CD4-positive, alpha-beta T cell treated with Interferon gamma for 1 hour (primary cell): ENCODE results near the gene MRPL45.

Experiments
- DNase-seq: peaks from one replicate; pipeline ENCODE4 v3.0.0-alpha.2; 2020

Gene MRPL45

DNA sequence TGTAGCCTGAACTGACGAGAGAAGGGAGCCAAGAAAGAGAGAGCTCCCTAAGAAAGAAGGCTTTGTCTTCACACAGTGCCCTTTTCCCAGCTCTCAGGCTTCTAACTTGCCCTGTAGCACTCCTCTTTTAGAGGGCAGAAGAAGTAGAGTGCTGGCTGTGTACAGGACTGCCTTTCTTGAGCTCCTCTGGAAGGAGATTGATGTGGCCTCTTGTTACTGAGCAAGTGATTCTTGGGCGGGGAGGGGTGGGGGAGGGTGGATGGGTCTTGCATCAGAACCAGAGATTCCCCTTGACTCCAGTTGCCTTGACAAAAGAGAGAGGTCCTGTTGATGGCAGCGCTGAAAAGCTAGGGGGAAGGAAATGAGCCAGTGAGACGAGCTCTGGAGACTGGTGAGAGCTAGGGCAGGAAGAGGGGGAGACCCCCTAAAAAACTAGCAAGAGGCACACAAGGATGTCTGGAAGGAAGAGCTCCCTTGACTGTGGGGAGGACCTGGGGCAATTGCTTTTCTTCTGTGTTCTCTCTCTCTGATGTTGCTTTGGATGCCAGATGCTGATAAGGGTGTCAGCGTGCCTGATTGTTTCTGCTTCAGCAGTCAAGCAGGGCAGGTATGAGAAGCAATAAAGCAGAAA, 28.4 kb downstream of the MRPL45 start:
- DNase-seq, result no peak

DNA sequence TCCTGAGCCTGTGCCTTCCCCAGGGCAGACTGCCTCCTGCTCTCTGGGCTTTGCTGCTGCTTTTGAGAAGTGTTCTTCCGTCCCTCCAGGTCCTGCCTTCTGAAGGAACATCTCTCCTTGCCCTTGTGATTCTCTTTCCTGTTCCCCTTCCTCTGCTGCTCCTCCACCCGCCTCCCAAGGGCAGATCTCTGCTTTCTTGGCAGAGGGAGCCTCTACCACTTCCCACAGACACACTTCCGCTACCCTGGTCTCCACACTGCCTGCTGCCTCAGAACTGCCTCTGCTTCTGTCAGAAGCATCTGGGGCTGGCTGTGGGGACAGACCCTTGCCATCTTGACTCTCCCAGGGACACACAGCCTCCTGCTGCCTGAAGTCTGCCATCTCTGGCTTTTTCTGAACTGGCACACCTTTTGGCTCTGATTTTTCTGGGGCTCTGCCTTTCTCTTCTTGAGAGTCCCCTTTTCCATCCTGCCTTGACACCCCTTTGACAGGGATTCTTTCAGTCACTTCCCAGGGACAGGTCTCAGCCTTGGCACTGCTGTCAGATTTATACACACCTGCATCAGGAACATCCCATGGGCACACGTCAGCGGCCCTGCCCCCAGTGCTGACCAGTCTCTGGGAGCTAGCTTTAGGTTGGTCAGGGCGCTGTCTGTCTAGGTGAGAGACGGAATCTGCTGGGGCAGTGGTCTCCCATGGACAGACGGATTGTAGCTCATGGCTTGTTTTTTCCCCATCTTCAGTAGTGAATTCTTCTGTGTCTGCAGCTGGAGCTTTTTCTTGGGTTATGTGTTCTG, 30.2 kb downstream of the MRPL45 start:
- DNase-seq, result peak; percentile 25

DNA sequence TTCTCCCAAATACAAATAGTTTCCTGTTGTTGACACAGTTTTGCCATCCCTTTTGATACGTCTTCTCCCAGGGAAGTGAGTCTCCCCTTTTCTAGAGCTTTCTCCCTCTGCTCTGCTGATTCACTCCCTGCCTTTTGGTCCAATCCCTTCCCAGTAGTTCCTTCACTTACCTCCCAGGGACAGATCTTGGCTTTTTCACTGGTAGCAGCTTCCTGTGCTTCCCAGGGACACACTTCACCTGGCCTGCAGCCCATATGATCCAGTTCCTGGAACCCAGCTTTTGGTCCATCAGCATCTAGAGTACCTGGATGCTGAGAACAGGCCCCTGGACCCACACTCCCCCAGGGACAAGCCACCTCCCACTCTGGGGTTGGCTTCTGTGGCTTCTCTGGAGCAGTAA, 31.0 kb downstream of the MRPL45 start:
- DNase-seq, result no peak

DNA sequence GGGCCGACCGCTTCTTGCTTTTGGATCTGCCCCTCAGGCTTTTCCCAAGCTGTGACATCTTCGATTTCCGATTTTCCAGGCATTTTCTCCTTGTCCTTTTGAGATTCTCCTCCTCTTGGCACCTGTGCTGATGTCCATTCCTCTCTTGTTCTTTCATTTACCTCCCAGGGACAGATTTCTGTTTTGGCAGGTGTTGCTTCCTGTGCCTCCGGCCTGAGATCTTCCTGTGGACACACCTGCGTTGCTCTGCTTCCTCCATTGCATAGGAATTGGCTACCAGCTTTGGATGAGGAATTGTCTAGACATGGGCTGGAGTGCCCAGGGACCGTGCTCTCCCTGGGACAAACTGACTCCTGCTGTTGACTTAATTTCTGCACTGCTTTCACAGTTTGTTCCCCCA, 31.7 kb downstream of the MRPL45 start:
- DNase-seq, result no peak

DNA sequence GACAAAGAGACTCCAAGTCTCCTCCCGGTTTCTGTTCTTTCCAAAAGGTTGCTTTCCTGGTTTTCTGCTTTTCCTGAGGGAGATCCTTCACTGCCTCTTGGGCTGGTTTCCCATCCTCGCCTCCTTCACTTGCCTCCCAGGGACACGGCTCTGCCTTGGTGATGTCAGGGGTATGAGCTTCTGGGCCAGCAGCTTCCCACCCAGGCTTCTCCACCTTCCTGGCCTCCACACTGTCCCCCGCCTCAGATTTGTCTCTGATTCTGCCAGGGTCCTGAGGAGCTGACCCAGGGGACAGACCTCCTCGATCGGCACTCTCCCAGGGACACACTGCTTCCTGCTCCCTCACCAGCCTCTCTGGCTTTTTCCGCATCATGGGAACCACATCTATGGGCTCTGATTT, 32.3 kb downstream of the MRPL45 start:
- no peak for DNase-seq

DNA sequence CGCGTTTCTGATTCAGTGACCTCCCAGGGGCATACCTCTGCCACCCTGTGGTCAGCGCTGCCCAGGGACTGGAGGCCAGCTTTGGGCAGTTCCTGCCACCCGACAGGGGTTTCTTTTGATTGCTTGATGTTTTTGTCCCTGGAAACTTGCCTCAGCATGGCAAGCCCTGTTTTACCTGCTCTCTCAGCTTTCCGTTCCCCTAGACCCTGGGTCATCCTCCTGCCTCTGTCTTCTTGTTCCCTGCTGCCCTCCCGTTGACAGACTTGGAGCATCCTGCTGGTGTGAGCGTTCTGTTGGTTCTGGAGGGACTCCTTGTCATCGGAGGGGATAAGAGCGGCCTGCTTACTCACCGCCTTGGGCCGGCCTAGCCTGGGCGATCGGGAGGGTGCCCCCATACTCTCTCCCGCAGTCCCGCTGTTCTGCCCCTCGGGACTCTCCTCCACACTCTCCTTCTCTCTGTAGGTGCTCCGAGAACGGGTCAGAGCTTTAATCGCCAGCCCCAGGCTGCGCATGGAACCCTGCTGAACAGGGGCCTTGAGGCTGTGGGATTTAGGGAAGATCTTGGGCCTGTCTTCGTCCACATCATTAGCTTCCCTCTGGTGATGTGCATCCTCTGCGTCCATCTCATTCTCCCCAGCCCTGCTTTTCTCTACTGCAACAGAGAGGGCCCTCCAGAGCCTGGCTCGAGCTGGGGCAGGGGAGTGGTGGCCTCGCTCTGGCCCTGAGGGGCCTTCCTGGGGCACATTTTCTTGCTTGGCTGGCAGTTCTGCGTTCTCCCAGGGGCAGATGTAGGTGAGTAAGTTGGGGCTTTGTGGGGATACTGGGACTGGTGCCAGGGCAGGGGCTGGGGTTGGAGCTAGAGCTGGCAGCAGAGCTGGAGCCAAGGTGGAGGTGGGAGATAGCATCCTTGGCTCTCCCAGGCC, 33.1 kb downstream of the MRPL45 start:
- no peak for DNase-seq

DNA sequence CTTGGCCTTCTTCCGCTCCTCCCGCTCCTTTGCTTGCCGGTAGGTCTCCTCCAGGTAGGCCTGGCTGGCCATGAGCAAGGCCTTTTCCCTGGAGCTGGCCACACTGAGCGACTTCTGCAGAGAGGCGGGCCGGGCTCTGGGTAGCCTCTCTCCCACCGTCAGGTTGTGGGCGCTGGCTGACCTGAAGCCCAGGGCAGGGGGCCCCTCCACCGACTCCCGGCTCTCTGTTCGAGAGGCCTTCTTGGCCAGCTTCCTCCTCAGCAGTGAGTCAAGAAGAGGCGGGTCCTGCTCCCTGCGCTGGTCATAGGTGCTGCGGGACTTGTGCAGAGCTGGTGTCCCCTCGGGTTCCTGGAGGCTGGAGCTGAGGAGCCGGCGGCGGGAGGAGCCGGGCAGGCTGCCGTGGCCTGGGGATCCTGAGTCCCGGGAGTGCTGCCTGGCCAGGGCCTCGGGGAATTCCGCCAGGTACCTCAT, 34.0 kb downstream of the MRPL45 start:
- no peak for DNase-seq

DNA sequence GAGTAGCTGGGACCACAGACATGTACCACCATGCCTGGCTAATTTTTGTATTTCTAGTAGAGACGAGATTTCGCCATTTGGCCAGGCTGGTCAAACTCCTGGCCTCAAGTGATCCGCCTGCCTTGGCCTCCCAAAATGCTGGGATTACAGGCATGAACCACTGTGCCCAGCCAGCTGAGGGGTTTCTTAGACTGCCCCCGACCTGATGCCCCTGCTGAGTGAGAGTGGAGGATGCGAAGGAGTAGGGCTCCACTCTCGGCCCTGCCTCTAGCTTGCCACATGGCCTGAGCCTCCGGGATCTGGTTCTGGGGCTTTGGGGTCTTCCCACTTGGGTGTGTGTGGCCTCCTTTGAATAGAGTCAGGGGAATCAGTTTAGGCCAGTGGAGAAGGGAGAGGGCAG, 35.8 kb downstream of the MRPL45 start:
- DNase-seq, result no peak

DNA sequence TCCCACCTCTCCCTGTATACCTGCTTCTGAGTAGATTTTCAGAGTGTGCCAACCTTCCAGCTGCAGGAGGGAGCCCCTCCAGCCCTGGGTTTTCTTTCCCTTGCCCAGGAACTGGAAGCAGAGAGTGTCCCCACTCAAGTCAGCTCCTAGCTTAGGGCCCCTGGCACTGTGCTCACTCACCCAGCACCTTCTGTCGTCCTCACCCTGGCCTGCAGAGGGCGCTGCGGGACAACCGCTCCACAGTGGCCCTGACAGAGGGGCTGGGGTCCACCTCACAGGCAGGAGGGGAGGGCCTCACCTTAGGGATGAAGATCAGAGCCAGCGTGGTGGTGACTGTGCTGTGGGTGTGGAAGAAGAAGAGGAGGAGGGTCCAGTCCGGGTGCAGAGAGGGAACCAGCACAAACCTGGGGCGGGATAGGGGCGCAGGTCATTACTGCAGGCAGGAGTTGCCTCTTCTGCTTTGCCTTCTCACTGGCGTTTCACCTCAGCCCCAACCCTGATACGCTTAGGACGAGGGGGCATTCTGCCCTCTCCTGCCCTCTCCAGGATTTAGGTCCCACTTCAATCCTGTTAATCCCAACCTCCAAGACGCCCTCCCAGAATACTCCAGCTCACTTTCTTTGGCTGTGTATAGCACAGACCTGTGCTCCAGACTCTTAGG, 36.8 kb downstream of the MRPL45 start:
- no peak for DNase-seq

DNA sequence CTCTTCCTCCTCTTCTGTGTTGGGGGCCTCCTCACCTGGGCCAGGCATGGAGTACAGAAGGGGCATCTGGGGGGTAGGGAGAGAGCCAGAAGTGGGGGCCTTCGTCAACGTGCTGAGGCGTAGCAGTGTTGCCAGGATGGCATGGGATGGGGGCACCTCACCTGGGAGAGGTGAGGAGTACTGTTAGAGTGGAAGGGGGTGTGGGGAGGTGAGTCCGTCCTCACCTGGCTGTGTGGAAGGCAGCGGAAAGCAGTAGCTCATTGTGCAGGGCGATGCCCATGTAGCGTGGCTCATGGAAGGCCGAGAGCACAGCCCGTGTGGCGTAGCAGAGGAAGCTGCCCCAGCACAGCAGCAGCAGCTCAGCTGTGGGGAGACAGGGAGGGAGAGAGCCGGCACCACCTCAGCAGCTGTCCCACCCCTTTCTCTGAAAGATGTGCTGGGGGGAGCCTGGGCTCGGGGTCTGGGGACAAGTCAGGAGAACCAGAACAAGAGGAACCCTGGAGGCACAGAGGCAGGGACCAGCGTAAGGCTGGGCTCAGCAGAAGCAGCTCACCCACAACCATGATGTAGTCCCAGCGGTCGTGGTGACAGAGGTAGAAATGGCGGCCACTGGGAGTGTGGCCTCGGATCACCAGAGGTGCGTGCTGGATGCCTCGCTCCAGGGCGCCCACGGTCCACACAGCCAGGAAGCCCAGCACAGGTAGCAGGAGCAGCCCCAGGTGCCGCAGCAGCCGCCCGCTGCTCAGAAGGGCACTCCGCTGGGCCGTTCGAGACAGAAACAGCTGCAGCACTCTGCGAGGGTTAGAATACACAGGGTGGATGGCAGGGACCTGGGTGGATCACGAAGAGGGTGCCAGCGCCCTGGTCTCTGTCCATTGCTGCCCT, 37.8 kb downstream of the MRPL45 start:
- no peak for DNase-seq

DNA sequence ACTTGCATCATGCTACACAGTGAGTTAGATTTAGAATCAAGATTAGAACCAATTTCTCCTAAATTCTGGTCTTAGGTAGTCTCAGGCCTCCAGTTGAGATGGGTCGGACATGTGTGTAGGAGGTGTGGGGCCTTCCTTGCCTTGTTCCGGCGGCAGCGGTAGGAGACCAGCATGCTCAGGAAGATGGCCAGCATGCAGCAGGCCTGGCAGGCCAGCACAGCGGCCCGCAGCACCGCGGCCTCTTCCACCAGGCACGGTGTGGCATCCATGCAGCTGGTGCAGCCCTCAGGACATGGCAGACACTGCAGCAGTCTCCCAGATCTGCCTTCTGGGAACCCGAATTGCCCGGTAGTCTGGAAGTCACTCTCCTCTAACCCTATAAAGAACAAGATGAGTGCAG, 39.9 kb downstream of the MRPL45 start:
- no peak for DNase-seq

DNA sequence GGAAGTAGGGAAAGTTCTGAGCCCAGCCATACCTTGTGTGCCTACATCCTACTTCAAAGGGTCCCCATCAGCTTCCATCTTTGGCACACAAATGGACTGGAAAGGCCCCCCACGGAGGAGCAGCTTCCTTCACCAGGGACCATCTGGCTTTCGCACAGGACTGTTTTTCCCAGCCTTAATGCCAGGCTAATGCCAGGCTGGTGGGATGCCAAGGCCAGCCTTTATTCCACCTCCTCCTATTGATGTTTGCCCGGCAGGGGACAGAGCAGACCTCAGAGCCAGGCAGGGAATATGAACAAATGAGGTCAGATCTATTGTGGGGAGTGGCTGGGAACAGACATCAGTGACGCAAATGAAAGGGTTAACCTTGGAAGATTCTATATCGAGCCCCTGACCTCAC, 41.1 kb downstream of the MRPL45 start:
- DNase-seq, result no peak

DNA sequence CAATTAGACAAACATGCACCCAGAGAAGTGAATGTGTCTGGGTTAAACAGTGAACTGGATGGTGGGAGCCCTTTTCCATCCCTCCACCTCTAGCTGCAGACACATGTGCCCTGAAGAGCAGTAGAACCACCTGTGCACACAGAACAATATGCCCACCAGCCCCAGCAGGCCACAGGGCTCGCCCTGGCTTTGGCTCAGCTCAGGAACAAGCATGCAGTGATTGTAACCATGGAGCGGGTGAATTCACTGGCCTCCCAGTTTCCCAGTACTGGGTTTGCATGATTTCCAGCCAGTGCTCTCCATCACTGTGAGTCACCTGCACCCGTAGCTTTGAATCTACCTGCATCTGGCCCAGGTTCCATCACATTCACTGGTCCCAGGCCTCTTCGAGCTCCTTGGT, 41.6 kb downstream of the MRPL45 start:
- DNase-seq, result no peak

DNA sequence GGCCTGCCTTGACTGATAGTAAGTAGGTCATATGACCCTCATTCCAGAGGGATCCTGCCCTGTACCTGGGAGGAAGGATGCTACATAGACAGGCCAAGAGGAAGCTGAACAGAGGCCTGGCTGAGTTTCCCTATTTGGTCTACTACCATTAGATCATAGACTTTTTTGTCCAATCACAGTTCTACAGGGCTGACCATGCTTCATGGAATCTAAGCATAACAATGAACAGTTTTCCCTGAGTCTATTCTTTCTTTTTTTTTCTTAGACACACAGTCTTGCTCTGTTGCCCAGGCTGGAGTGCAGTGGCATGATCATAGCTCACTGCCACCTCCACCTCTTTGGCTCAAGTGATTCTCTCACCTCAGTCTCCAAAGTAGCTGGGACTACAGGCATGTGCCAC, 42.9 kb downstream of the MRPL45 start:
- no peak for DNase-seq

DNA sequence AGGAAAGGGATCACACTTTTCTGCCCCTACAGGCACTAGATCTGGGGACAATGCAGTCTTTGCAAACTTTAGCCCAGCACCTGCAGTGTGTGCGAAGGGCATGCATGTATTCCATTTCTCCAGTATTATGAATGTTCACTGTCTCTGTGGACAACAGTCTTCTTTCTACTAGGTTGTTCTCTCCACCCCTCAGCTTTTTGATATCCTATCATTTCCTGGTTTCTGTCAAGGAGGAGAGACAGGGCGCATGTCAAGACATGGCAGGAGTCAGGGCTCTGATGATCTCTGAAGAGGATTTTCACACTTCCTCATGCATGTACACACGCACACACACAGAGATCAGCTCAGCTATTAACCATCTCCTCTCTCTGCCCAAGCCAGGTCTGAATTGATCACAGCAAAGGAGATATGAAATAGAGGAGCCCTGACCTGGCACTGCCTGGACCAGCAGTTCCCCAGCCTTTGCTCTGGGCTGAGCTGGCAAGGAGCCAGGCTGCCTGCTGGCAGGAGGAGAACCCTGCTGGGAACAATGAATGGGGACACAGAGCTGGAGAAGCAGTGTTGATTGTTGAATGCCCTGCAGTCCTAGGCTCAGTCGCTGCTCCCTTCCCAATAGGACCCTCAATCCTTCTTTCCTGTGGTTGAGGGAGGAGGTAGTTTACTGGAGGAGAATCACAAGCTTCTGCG, 44.2 kb downstream of the MRPL45 start:
- no peak for DNase-seq

DNA sequence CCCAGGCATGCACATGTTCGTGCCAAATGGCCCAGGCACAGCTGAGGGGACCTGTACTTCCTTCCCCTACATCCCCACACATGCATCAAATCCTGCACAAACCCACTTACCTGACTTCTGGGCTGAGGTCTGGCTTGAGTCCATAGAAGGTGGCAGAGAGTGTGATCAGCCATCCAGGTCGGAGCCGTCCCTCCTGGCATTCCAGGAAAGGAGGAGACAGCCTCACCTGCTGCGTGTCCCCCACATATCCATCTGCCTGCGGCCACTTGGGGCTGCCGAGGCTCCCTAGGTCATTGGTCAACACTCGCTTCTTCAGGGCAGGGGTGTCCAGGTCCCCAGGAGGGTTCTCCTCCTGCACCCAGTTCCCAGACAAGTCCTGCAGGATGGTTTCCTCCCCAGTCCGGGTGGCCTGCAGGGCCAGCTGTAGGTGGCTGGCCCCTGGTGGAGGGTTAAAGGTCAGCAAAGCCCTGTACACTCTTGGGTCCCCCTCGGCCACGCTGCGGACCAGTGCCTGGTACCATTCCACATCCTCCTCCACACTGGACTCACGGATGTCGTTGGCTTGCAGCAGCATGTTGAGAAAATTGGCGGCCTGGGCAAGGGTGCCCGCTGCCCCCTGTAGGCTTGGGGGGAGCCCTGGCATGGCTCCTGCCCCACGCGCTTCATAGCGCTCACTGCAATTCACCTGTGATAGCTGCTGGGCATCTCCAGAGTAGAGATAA, 46.1 kb downstream of the MRPL45 start:
- DNase-seq, result no peak

DNA sequence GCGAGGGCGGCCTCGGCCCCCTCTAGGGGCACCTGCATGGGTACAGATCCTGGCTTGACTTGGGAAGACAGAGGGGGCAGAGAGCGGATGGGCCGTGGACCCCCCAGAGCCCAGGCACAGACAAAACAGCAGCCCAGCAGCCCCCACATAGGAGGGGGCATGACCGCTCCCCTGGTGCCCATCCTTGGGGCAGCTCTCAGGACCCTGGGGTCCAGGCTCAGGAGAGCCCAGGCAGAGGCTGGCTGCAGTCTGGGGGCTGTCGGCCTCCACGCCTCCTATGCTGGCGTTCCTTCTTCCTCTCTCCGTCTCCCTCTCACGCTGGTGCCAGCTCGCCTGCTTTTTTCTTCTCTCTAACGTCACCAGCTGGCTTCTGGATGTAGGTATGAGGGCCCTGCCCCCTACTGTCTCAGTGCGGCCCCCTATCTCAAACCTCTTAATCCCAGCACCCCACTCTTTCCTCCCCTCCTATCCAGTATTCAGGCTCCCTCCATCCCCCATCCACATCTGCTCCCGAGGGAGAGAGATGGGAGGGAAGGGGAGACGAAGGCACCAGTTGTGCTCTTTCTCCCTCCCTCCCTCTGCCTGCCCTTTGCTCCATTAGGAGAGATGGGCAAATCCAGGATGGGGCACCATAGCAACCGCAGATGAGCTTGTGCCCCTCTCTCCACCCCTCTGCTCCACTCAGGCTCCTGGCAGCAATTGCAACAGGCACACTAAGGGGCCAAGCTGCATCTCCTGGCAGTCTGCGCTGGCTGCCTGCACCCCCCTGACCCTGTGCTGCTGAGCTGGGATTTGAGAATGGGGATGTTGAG, 46.8 kb downstream of the MRPL45 start, which contains the start of gene GPR179:
TSS of gene GPR179 (minus strand) at position 349 of the 812 bp plus-strand sequence. CDS start at position 182, 167 bp downstream.
- no peak for DNase-seq

DNA sequence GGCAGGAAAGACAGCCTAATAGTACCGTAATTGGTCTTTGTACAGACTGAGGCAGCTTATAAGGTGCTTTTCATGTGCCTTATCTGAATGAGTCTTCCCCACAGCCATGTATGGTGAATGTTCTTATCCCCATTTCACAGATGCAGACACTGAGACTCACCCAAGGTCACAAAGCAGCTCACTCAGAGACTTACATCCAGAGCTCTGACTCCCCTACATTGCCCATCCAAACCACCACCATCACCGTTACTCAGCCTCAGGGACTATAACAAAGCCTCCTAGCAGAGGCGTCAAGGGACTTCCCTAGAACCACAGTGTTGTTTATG, 47.4 kb downstream of the MRPL45 start:
- no peak for DNase-seq

DNA sequence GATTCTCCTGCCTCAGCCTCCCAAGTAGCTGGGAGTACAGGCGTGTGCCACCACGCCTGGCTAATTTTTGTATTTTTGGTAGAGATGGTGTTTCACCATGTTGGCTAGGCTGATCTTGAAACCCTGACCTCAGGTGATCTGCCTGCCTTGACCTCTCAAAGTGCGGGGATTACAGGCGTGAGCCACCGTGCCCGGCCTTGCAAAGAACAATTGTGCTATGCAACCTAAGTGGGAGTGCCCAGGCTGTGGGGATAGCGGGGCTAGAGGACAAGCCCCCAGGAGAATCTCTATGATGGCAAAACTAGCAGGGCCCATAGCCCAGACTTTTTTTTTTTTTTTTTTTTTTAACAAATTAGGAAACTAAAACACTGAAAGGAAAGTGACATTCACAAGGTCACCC, 48.8 kb downstream of the MRPL45 start:
- no peak for DNase-seq
